Endothelial cell of hepatic sinusoid (primary cell): ENCODE results near the gene NEURL3.

Experiments
- in situ Hi-C: cut with HindIII; loops from 2 replicates; pipeline ENCODE4 v1.10.0; 2017; ENCODE audit warnings: low sequenced_read_pairs

The NEURL3 gene

DNA sequence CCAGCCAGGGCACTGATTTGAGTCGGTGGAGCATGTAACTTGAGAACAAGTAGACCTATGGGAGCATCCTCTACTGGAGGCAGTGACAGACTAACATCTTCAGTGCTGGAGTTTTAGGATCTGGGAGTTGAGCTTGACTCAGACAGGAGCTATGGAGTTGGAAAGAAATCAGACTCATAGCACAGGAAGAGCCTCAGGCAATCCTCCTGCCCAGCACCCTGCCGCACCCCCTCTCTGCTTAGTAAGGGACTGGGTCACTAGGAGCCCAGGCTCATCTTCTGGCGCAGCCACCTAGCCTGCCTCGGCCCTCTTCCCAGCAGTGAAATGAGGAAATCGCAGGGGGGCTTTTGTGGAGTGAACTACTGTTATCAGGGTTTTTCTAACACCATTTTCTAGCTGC is 35.0 kb upstream of the NEURL3 start:
- in situ Hi-C loops = no loop called here

- in situ Hi-C loops = no loop called here
These were observed 34.2 kb upstream of the NEURL3 start for GRCh38 chr2:96539215-96539920.

GRCh38 chr2:96538487-96539214 is 33.5 kb upstream of the NEURL3 start:
- in situ Hi-C loops = no loop called here

DNA sequence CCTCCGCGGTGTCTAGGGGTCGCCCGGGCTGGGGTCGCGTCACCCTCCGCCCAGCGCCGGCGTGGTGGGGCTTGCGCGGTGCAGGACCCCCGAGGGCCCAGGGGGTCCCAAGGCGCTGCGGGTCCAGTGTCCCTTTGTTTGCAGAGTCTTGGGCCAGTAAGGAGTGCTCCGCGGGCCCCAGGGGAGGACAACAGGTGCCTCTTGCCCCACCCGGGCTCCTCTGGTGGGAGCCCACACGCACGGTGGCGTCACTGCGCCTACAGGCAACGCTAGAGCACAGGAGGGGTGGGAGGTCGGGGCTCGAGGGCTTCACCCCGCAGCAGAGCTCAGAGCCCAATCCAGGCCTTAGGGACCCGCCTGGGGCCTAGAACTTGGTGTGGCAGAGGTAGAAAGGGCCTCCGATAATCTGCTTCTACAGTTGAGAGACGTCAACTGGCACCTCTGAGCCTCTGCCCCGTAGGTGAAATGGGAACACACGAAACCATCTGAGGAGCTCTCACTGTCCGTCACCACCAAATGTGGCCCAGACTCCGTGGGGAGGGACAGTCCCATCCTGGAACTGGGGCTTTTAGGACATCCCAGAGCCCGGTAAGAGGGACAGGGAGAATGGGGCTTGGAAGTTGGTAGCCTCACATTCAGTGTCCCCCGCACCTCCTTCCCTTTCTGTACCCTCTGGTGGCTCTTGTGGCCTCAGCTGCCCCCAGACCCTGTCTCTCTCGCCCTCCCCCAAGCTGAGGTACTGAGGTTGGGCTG is 32.8 kb upstream of the NEURL3 start:
- in situ Hi-C loops = no loop called here

GRCh38 chr2:96537066-96537733 is 32.0 kb upstream of the NEURL3 start:
- in situ Hi-C loops = no loop called here

DNA sequence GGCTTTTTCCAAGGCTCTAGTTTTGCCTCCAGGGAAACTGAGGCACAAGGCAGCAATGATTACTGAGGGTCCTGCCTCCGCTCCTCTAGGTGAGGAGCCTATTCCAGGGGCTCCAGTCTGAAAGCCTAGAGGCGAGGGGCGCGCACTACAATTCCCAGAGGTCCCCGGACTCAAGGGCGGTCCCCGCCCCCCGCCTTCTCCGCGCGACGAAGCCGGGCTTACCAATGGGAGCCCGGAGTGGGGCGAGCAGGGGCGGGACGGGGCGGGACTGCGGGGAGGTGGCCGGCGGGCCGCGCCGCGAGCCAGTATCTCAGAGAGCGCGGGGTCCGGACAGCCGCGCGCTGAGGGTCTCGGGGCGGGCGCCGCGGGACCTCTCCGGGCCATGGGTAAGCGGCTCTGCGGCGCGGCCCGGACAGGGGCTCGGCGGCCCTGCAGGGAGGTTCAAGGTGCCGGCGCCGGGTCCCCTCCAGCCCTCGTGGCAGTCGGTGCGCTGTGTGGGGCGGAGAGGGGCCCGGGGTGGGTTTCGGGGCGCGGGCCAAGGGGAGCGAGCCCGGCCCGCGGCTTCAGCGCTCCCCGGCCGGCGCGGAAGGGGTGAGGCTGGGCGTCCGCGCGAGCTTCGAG is 31.4 kb upstream of the NEURL3 start, which contains the start of gene ARID5A:
ARID5A (plus strand) TSS at position 308 of the 621 bp plus-strand sequence; CDS start at position 383, 75 bp downstream.
- in situ Hi-C loops = no loop called here

- in situ Hi-C loops = no loop called here
These were observed 30.2 kb upstream of the NEURL3 start for GRCh38 chr2:96535331-96535730.

DNA sequence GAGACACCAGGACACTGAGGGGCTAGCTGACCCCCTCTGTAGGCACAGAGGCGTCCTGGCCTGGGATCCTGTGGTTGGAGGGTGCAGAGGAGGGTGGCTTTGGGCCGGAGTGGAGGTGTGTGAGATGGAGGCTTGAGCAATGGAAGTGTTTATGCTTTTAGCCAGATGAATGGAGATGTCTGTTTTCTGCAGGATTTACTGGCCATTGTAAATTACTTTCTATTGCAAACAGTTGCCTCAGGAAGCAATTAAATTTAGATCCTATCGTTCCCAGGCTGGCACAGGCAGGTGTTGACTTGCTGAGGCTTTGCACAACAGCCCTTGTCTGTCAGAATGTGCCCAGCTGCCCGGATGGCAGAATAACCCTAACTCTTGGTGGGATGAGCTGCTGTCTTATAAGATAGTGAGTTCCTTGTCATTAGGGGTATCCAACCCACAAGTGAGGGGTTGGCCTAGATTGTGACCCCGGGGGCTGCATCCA is 29.6 kb upstream of the NEURL3 start:
- in situ Hi-C loops = no loop called here

DNA sequence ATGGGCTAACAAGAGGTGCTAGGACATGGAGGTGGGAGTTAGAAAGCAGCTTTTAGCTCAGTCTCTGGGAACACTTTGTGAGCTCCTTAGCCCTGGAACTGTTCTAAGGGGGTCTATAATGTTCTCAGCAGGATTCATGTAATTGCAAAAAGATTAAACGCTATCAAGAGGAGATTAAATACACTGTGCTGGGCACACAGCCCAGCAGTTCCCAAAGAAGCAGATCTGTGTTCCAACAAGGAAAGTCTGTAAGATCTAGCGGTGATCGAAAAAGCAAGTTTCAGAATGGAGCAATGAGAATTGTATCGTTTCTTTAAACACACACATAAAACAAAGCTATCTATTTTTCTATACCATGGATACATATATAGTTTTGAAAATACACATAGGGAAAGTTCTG is 29.0 kb upstream of the NEURL3 start:
- in situ Hi-C loops = no loop called here

DNA sequence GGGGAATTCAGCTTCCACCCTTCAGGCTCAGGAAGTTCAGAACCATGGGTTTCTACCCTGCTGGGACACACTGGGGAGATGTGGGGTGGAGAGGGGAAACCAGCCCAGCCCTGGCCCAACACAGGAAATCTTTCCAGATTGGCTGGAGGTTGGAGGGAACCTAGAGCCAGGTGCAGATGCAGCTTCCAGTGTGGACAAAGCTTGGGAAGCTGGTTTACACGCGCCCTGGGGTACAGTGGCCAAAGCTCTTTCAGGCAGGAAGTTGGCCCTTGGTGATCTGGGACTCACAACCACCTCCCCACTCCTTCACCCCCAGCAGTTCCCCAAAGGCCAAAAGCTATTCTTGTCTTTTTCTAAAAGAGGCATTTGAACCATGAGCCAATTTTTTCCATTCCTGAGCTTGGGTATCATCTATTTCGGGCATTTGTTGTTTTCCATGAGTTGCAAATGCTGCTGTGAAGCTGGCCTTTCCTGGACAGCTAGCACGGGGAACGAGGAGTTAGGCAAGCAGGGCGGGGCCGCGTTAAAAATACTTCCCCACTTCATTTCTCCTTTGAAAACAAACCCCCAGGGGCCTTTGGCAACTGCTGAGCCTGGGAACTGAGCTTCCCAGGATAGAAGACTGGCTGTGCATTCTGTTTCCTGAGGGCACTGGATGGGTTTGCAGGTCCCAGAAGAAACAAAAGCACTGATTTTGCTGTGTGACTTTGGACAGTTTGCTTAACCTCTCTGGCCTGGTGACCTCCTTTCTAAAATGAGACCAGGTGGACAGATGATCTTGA is 28.3 kb upstream of the NEURL3 start:
- in situ Hi-C loops = no loop called here

DNA sequence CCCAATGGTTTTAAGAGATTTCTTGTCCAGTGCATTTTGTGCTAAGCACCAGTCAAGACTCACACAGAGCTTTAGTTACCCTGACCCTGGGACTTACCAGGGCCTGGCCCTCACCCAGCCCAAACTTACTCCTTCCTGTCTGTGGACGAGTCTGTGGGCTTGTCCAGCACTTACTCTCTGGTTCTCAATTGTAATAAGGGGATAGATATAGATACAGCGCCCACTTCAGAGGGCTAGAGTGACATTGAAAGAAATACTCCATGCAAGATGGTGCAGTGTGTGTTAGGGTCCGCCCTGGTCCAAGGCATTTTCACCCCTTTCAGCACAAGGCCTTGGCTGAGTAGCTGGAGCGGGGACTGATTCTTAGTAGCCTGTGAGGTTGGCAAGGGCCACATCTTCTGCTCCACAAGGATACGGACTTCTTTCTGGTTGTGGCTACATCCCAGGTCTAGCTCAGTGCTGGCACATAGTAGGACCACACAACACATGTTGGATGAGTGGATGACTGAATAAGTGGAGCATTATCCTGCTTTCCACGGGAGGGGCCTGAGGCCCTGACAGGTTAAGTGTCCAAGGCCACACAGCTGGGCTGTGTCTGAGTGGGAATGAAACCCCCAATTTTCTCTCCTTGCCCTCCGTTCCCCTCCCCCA is 27.6 kb upstream of the NEURL3 start:
- in situ Hi-C loops = no loop called here

DNA sequence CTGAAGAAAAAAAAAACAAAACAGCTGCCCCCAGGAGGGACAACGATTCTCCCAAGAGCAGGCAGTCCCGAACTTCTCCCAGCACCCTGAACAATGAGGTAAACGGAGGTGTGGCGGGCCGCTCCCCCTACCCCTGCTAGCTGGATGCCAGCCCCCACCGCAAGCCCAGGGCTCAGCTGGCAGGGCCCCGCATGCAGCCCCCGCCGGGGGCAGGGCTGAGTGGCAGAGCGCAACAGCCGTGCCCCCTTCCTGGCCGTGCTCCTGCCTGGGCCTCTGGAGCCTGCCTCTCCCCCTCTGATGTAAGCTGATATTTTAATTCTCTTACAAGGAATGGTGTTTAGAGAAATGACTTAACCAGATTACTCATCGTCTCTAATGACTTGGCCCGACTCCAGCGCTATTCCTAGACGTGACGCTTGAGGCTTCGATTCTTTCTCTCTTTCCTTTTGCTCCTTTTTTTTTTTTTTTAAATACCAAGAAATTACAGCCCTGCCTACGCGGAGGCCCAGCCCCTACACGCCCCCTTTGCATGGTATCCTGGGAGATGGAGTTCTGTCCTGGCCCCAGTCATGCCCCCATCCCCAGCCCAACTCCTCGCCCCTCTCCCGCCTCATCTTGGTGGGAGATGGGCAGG is 26.8 kb upstream of the NEURL3 start:
- in situ Hi-C loops = no loop called here

DNA sequence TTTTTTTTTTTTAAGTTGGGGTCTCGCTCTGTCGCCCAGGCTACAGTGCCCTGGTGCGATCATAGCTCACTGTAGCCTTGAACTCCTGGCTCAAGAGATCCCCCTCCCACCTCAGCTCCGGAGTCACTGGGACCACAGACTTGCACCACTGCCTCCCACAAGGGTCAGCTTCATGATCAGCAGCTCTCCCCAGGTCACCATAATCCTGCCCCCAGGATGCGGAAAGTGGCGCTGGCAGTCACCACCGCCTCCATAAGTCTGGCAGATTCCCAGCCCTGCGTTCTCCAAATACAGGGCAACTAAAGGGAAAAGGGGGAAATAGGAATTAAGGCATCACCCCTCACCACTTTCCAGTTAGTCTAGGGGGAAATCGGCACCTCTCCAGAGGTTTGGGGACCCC is 26.2 kb upstream of the NEURL3 start:
- in situ Hi-C loops = no loop called here

GRCh38 chr2:96530474-96531357 is 25.6 kb upstream of the NEURL3 start:
- in situ Hi-C loops = no loop called here

DNA sequence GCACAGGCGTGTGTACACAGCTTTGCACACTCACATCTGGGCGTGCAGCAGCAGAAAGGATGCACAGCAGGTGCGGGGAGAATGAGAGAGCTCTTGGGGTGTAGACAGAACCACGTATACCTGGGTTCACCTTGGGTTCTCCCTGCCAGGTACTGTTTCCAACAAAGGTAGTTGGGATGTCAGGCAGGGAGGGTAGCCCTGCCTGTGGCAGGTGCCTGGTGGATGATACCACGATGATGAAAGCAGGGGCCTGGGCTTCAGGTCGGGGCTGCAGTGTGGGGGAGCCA is 24.9 kb upstream of the NEURL3 start:
- in situ Hi-C loops = no loop called here

DNA sequence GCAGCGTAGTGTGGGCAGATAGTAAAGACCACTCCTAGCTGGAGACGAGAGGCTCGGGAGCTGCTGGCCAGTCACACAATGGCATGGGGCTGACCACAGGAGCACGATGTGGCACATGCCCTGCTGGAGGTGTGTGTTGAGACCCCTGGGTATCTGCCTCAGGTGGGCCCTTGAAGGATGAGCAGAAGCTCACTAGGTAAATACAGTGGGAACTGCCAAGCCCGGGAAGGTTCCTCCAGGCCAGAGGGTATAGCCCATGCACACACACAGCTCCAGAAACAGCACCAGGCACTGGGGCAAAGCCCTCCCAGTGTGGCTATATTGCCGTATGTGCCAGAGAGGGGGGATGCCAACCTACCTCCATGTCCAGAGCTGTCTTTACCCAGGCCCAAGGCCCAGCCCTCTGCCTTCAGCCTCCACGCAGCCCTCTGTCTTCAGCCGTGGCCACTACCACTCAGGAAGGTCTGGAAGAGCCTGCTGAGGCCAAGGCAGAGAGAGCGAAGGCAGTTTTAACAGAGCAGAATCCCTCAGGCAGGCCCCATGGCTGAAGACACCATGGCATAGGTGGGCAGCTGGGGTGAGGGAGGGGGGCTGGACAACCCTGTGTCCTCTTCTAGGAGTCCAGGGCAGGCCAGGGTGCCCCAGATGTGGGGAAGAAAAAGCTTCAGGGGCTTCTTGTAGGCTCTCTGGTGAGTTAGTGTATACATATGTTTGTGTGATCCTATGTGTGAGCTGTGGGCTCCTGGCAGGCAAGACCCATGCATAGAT is 24.4 kb upstream of the NEURL3 start:
- in situ Hi-C loops = loop anchor here (5.0 kb wide), 1 partner anchor 122 kb away; no protein-coding TSS in a partner anchor

GRCh38 chr2:96528700-96529375 is 23.7 kb upstream of the NEURL3 start:
- in situ Hi-C loops = loop anchor here (5.0 kb wide), 1 partner anchor 122 kb away; no protein-coding TSS in a partner anchor
